Upper lobe of left lung (tissue), 6 donors: ENCODE data around the gene RAB40B. TPM values are rescaled to one million over a fixed set of nuclear protein-coding genes. Genes with fewer than 3 reads are reported as not detected.

Experiments used
- ATAC-seq, 2 donors: fragments of 200-7000 bp; cut with Tn5 transposase; one replicate each; pipeline ENCODE4 v1.9.1; 2022; ENCODE audit warnings: mild to moderate bottlenecking in 2 of 2, moderate library complexity in 2 of 2; ENCODE audit not compliant: low FRiP score in 2 of 2
- DNase-seq, 2 donors: peaks; one replicate each; pipeline ENCODE4 v3.0.0-alpha.2; 2019 to 2020
- H3K27ac ChIP-seq, 4 donors: fragments of 200-600 bp; sonication (generic); one replicate each; pipeline ENCODE4 v1.5.1; 2016 to 2019
- H3K27me3 ChIP-seq, 4 donors: fragments of 200-600 bp; sonication (generic); one replicate each; pipeline ENCODE4 v1.5.1; 2017 to 2019
- H3K36me3 ChIP-seq, 4 donors: fragments of 200-600 bp; sonication (generic); one replicate each; pipeline ENCODE4 v1.5.1; 2016 to 2019
- H3K4me1 ChIP-seq, 4 donors: fragments of 200-600 bp; sonication (generic); one replicate each; pipeline ENCODE4 v1.5.1; 2018 to 2019
- H3K4me3 ChIP-seq, 4 donors: fragments of 200-600 bp; sonication (generic); one replicate each; pipeline ENCODE4 v1.5.1; 2017 to 2019; ENCODE audit warnings: mild to moderate bottlenecking in 2 of 4, moderate library complexity in 1 of 4
- H3K9me3 ChIP-seq, 4 donors: fragments of 200-600 bp; sonication (generic); one replicate each; pipeline ENCODE4 v1.5.1; 2018 to 2019
- CTCF ChIP-seq, 6 experiments: fragments of 450-650 bp in 4 of 6; fragments of 200-600 bp in 2 of 6; sonication (generic) in 2 of 6; IDR thresholded peaks; one replicate each; pipeline ENCODE4 v1.5.1; 2016 to 2019; ENCODE audit warnings: antibody characterized with exemption in 6 of 6
- EP300 ChIP-seq, 4 donors: sonication (generic); formaldehyde crosslinking; IDR thresholded peaks; one replicate each; pipeline ENCODE4 v1.5.1; 2017; ENCODE audit warnings: antibody characterized with exemption in 4 of 4, control low read depth in 2 of 4
- POLR2A ChIP-seq, 4 donors: fragments of 450-650 bp; IDR thresholded peaks; one replicate each; pipeline ENCODE4 v1.5.1; 2016 to 2017; ENCODE audit warnings: antibody characterized with exemption in 4 of 4, mild to moderate bottlenecking in 2 of 4
- POLR2AphosphoS5 ChIP-seq, 2 donors: sonication (generic); formaldehyde crosslinking; IDR thresholded peaks; one replicate each; pipeline ENCODE4 v1.5.1; 2017; ENCODE audit warnings: antibody characterized with exemption in 2 of 2
- WGBS, 2 donors: methylation state at CpG; one replicate each; pipeline ENCODE4 v1.1.5; 2017 to 2018; 5-methylcytosine and 5-hydroxymethylcytosine counted together
- small RNA-seq, 4 donors: library from RNA; depleted of rRNA; stranded (forward); fragments of <200 nt; gene quantifications; one replicate each; pipeline ENCODE3, GENCODE V24; 2016
- total RNA-seq, 6 donors: library from RNA; depleted of rRNA in 4 of 6; stranded (reverse); fragments of >200 nt in 4 of 6; gene quantifications; one replicate each; pipeline versions ENCODE4 v1.1.0 to v1.2.1, GENCODE V29; 2016 to 2021
- donor health status: DM: no; HTN: no; CAD: no; lungs with moderate emphysema.
- donor health status: DM: no; HTN: yes; CAD: no; lungs with severe emphysema.

Gene RAB40B
- total RNA-seq, 6 donors from 2014 or later = 7.8 to 23.7 (median 11.4) TPM

GRCh38 chr17:82609655-82610054 lies 88.8 kb downstream of the RAB40B start:
- no peak overlapping the region for H3K4me3 ChIP-seq
- H3K27ac ChIP-seq = peak overlapping the region in 2 of 4 donors; percentile 35 to 38
- H3K27me3 ChIP-seq = no peaks in the 10 kb centered on the region
- H3K36me3 ChIP-seq = peaks cover 0 to 57% (median 13%) of the 10 kb centered on the region in 4 donors
- DNase-seq = no peak
- no peak for TF ChIP-seq CTCF (IDR thresholded peaks at IDR 0.05)
- no peak for TF ChIP-seq POLR2AphosphoS5 (IDR thresholded peaks at IDR 0.05)
- no peak for TF ChIP-seq POLR2A (IDR thresholded peaks at IDR 0.05)
- no peak for TF ChIP-seq EP300 (IDR thresholded peaks at IDR 0.05)
- 73 to 76% methylated on average over 4 of the region's 4 CpGs for WGBS, 2 donors
- H3K4me1 ChIP-seq = peaks cover 8 to 34% (median 14%) of the 10 kb centered on the region in 4 donors
- ATAC-seq = no peak
- H3K9me3 ChIP-seq = no peaks in the 10 kb centered on the region

- Histone ChIP-seq H3K27me3 (no peaks in the 10 kb centered on the region), H3K27ac (peak overlapping the region in 2 of 4 donors; percentile 7 to 35), H3K36me3 (peaks cover 0 to 51% (median 10%) of the 10 kb centered on the region in 4 donors), H3K4me1 (peaks cover 17 to 42% (median 21%) of the 10 kb centered on the region in 4 donors), H3K4me3 (no peak overlapping the region), H3K9me3 (no peaks in the 10 kb centered on the region)
- TF ChIP-seq EP300 (IDR thresholded peaks at IDR 0.05) (no peak), CTCF (IDR thresholded peaks at IDR 0.05) (no peak), POLR2A (IDR thresholded peaks at IDR 0.05) (no peak), POLR2AphosphoS5 (IDR thresholded peaks at IDR 0.05) (no peak)
- DNase-seq (no peak), ATAC-seq (no peak)
- WGBS, 2 donors = 67 to 69% methylated on average over 5 of the region's 5 CpGs
Observed at GRCh38 chr17:82608816-82609215, 89.7 kb downstream of the RAB40B start.

- ATAC-seq = no peak
- TF ChIP-seq POLR2AphosphoS5 (IDR thresholded peaks at IDR 0.05) (no peak), CTCF (IDR thresholded peaks at IDR 0.05) (no peak), POLR2A (IDR thresholded peaks at IDR 0.05) (no peak), EP300 (IDR thresholded peaks at IDR 0.05) (no peak)
- H3K9me3 ChIP-seq = no peaks in the 10 kb centered on the region
- H3K4me1 ChIP-seq = peaks cover 28 to 62% (median 39%) of the 10 kb centered on the region in 4 donors
- DNase-seq = no peak
- H3K27ac ChIP-seq = peak overlapping the region; percentile 53 to 85 (median 78)
- no peaks in the 10 kb centered on the region for H3K27me3 ChIP-seq
- H3K4me3 ChIP-seq = no peak overlapping the region
- WGBS, 2 donors = 84% methylated on average over 15 to 16 of the region's 16 CpGs
- H3K36me3 ChIP-seq = peaks cover 0 to 66% (median 23%) of the 10 kb centered on the region in 4 donors
Observed at GRCh38 chr17:82605939-82606600, 92.4 kb downstream of the RAB40B start.

Small RNAs within 50 kb of the gene (small RNA-seq; reads per million reads assigned to genes)
- 0 reads per million in 4 donors for gene MIR4525

Other genes with a start within 250 kb of the RAB40B start
- 100 to 1,000 TPM in 3 of 6 donors, 10 to 100 TPM in 3; 74.9 to 193 (median 108) TPM for gene CYBC1, start 247.9 kb downstream of the RAB40B start, total RNA-seq
- 10 to 100 TPM; 28.9 to 77.8 (median 62.6) TPM for gene NARF, start 240.0 kb downstream of the RAB40B start, total RNA-seq
- gene FOXK2, start 179.0 kb downstream of the RAB40B start, total RNA-seq = 10 to 100 TPM; 50.8 to 92.7 (median 58.9) TPM
- 10 to 100 TPM; 54.9 to 90.0 (median 74.3) TPM for gene WDR45B, start 50.3 kb downstream of the RAB40B start, total RNA-seq
- 10 to 100 TPM; 14.7 to 94.3 (median 28.8) TPM for gene FN3KRP, start 18.0 kb upstream of the RAB40B start, total RNA-seq
- 10 to 100 TPM; 10.8 to 63.9 (median 30.7) TPM for gene FN3K, start 36.9 kb upstream of the RAB40B start, total RNA-seq
- gene TBCD, start 53.4 kb upstream of the RAB40B start, total RNA-seq = 100 to 1,000 TPM in 3 of 6 donors, 10 to 100 TPM in 3; 71.3 to 262 (median 104) TPM
- 10 to 100 TPM in 2 of 6 donors, 1 to 10 TPM in 4; 2.9 to 14.4 (median 6.9) TPM for gene ZNF750, start 141.3 kb upstream of the RAB40B start, total RNA-seq